HL-60 (cell line): ENCODE data around the gene THG1L.

Experiments used
- CTCF ChIP-seq: IDR thresholded peaks from one replicate; pipeline ENCODE4 v1.5.1; 2011; ENCODE audit warnings: low read length, control low read depth, inconsistent platforms; ENCODE audit not compliant: insufficient read depth
- GABPA ChIP-seq: IDR thresholded peaks from 2 replicates; pipeline ENCODE4 v1.6.1; 2012; ENCODE audit warnings: low read depth
- POLR2AphosphoS5 ChIP-seq: IDR thresholded peaks from 2 replicates; pipeline ENCODE4 v1.6.1; 2012; ENCODE audit warnings: low read depth
- TF ChIP-seq, protein P1 (sequence below): IDR thresholded peaks from 2 replicates; pipeline ENCODE4 v1.6.1; 2012; ENCODE audit warnings: low read depth; ENCODE audit not compliant: insufficient replicate concordance

- TF ChIP-seq CTCF, result no peak
- TF ChIP-seq, protein P1, sequence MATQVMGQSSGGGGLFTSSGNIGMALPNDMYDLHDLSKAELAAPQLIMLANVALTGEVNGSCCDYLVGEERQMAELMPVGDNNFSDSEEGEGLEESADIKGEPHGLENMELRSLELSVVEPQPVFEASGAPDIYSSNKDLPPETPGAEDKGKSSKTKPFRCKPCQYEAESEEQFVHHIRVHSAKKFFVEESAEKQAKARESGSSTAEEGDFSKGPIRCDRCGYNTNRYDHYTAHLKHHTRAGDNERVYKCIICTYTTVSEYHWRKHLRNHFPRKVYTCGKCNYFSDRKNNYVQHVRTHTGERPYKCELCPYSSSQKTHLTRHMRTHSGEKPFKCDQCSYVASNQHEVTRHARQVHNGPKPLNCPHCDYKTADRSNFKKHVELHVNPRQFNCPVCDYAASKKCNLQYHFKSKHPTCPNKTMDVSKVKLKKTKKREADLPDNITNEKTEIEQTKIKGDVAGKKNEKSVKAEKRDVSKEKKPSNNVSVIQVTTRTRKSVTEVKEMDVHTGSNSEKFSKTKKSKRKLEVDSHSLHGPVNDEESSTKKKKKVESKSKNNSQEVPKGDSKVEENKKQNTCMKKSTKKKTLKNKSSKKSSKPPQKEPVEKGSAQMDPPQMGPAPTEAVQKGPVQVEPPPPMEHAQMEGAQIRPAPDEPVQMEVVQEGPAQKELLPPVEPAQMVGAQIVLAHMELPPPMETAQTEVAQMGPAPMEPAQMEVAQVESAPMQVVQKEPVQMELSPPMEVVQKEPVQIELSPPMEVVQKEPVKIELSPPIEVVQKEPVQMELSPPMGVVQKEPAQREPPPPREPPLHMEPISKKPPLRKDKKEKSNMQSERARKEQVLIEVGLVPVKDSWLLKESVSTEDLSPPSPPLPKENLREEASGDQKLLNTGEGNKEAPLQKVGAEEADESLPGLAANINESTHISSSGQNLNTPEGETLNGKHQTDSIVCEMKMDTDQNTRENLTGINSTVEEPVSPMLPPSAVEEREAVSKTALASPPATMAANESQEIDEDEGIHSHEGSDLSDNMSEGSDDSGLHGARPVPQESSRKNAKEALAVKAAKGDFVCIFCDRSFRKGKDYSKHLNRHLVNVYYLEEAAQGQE, result no peak
- no peak for TF ChIP-seq GABPA
- no peak for TF ChIP-seq POLR2AphosphoS5
Measured at GRCh38 chr5:157709346-157709745, 21.9 kb upstream of the THG1L start.
